Cortex of kidney (tissue), 1 donor: ENCODE results near the gene DYNC2I2.
"Not testable (repeated sequence)": the region's sequence is repeated elsewhere in the genome, so short reads cannot be mapped to it uniquely, and the experiment has no call there.

Experiments
- DNase-seq: peaks from one replicate; lab custom pipeline; 2025; lab: John Stamatoyannopoulos, UW

DYNC2I2 gene

DNA sequence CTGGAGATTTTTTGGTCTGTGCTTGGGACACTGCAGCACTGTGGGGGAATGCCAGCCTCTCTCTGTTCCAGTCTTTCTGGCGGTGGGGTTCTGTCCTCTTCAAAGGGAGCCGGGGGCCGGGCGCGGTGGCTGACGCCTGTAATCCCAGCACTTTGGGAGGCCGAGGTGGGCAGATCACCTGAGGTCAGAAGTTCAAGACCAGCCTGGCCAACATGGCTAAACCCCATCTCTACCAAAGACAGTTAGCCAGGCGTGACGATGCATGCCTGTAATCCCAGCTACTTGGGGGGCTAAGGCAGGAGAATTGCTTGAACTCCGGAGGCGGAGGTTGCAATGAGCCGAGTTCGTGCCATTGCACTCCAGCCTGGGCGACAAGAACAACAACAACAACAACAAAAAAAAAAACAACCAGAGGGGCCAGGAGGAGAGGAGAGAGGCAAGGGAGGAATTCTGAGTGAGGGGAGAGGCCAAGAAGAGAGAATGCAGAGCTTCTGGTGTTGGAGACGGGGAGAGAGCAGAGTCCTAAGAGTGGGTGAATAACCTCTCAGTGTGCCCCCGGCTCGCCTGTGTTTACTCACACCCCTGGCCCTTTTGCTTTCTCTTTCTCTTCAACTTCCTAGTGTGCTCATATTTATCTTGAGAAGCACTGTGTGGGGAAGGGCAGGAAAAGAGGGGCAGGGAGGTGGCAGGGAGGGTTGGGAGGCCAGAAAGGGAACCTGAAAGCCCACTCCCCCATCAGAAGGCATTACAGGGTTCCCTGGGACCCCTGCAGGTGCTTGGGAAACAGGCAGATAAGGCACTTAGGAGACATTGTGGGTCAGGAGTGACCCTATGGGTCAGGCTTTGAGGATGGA is 29.2 kb upstream of the DYNC2I2 start:
- DNase-seq = no peak

DNA sequence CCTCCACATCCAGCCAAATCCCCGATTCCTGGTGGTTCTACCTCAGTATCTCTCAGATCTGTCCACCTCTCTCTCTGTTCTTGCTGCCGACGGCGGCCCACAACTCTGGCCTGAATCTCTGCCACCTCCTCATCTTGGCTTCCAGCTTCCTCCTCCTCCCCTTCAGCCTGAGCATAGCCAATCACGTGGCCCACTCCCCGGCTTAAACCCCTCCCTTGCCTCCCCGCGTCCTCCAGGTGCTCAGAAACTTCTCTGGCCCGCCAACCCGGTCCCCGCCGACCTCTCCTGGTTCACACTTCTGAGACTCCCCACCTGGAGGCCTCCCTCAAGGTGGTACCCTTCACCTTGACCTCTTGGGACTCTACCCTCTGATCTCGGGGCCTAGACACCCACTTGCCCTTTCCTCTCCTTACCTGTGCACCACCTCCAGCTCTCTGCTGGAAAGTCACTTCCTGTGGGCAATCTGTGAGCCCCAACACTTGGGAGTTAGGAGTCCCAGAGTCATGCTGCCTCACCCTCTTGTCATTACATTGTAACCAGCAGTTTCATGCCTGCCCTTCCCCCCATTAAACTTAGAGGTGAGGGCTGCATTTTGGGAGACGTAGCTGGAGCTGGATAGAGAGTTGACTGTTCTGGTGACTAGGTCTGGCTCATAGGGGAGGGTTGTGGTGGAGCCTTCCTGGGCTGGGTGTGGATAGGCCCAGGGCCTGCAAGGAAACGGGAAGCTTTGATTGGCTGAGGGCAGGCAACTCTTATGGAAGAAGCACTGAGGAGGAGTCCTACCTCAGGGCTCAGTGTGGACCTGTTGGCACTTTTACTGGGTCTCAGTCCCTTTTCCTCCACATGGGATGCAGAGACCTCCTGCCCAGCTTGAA is 27.9 kb upstream of the DYNC2I2 start:
- DNase-seq = no peak

DNA sequence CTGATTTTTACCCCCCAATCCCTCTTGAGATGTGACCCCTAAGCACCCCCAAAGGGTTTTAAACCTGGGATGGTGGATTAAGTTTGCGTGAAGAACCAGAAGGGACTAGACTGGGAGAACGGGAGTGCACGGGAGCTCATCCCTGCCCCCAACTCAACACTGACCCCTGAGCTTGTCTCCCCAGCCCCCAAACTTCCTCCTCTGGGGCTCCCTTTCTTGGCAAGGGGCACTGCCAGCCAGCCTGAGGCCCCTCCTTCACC is 27.3 kb upstream of the DYNC2I2 start:
- no peak for DNase-seq

- DNase-seq = no peak
These were observed 26.9 kb upstream of the DYNC2I2 start for GRCh38 chr9:128683340-128684064.

- DNase-seq = no peak
These were observed 21.1 kb upstream of the DYNC2I2 start for GRCh38 chr9:128677794-128678193.

DNA sequence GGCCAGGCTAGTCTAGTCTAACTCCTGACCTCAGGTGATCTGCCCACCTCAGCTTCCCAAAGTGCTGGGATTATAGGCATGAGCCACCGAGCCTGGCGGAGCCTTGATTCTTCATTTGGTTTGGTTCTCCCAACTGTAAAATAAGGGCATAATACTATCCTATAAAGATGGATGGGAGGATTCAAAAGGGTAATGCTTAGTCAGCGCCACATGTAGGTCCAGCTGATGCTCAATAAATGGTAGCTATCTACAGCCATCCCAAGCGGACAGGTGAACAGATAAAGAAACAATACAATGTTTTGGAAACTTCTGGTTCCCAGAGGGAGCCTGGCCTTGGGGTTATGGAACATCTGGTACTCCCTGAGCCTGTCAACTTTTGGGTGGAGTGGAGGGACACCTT is 18.7 kb upstream of the DYNC2I2 start:
- DNase-seq = no peak

- no peak for DNase-seq
These were observed 13.1 kb upstream of the DYNC2I2 start for GRCh38 chr9:128669786-128670185.

- DNase-seq = not testable (repeated sequence)
These were observed 9.9 kb upstream of the DYNC2I2 start for GRCh38 chr9:128666481-128666941.

DNA sequence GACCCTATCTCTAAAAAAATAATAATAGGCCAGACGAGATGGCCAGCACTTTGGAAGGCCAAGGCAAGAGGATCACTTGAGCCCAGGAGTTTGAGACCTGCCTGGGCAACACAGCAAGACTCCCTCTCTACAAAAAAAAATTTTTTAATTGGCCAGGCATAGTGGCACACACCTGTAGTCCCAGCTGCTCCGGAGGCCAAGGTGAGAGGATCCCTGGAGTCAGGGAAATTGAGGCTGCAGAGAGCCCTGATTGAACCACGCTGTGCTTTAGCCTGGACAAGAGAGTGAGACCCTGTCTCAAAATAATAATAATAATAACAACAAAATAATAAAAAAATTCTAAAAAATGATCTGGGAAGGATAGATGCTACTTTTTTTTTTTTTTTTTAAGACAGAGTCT is 1.1 kb upstream of the DYNC2I2 start:
- DNase-seq = no peak

GRCh38 chr9:128657344-128657704 is 677 bp upstream of the DYNC2I2 start:
- no peak for DNase-seq

DNA sequence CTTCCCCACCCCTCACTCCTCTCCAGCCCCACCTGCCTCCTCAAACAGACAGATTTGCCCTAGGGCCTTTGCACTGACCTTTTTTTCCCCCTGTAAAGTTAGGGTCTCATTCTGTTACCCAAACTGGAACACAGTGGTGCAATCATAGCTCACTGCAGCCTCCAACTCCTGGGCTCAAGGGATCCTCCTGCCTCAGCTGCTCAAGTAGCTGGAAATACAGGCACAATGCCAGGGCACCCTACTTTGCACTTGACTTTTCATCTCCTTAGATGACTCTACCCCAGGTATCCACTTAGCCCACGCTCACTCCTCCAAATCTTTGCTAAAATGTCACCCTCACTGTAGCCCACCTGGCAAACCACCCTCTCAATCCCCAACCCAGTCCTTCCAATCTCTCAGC is 2.2 kb downstream of the DYNC2I2 start:
- DNase-seq = no peak

GRCh38 chr9:128653908-128654307 is 2.7 kb downstream of the DYNC2I2 start:
- no peak for DNase-seq

DNA sequence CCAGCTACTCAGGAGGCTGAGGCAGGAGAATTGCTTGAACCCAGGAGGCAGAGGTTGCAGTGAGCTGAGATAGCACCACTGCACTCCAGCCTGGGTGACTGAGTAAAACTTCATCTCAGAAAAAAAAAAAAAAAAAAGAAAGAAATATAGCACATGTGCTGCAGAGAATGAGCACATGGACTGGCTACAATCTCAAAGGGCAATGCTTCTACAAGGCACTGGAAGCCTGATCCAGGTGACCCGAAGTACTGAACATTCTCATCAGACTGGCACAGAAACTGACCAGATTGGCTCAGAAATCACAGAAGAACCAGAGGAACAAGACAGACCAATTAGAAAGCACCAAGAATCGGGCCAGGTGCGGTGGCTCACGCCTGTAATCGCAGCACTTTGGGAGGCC is 4.8 kb downstream of the DYNC2I2 start:
- no peak for DNase-seq

GRCh38 chr9:128648206-128648605 is 8.4 kb downstream of the DYNC2I2 start:
- DNase-seq = not testable (repeated sequence)

DNA sequence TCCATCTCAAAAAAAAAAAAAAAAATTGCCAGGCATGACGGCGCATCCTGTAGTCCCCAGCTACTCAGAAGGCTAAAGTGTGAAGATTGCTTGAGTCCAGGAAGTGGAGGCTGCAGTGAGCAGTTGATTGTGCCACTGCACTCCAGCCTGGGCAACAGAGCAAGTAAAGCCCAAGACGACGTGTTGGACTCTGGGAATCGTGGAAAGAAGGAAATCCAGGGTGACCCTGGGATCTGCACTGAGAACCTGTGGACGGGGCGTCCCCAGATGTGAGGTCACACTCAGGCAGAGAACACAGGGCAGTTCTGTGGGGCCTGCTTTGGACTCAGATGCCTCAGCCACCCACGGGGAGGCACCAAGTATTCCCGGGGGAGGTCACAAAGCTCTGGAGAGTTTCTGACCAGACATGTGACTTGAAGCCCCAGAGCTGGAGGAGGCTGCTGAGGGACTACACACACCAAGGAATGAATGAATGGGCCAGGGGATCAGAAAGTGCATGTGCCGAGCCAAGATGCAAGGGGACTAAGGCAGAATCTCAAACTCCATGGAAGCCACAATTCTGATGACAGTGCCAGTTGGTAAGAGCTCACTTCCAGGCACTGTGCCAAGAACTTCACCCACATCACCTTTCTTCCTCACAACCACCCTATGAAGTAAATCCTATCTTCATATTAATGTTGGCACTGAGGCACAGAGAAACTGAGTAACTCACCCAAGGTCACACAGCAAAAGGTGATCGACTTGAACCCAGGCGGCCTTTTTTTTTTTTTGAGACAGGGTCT is 12.9 kb downstream of the DYNC2I2 start:
- no peak for DNase-seq

- no peak for DNase-seq
These were observed 13.9 kb downstream of the DYNC2I2 start for GRCh38 chr9:128642675-128643245.

- no peak for DNase-seq
These were observed 16.0 kb downstream of the DYNC2I2 start for GRCh38 chr9:128640603-128641002.

GRCh38 chr9:128638580-128638979 is 18.1 kb downstream of the DYNC2I2 start:
- DNase-seq = no peak

DNA sequence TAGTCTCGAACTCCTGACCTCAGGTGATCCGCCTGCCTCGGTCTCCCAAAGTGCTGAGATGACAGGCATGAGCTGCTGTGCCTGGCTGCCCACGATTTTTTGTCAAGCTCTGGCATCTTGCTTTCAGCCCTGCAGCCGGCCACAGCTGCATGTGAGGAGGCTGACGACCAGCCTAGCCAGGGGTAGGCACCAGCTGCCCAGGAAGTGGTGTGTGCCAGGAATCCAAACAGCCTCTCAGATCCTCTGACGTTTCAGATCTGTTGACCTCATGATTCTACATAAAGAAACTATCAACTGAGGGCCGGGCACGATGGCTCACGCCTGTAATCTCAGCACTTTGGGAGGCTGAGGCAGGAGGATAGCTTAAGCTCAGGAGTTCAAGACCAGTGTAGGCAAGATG is 19.0 kb downstream of the DYNC2I2 start:
- DNase-seq = no peak

- no peak for DNase-seq
These were observed 19.8 kb downstream of the DYNC2I2 start for GRCh38 chr9:128636556-128637530.
